ENCODE measurements around the gene RNF217. TPM values are rescaled to one million over a fixed set of nuclear protein-coding genes. Genes with fewer than 3 reads are reported as not detected.

Gene RNF217
- total RNA-seq, 1 donor from 2014 or later = 14.2 TPM

DNA sequence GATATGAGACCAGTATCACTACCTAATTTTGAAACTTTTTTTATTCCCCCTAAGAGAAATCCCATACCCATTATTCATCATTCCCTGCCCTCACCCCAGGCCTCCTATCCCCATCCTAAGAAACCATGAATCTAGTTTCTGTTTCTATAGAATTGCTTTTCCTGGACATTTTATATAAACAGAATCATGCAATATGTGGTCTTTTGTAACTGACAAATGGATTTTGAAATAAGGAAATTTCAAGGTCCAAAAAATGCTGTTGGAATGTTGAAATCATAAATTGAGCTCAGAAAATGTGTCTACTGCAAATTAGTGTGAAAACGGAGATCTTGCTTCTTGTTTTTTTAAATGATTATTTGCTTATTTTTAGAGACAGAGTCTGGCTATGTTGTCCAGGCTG, 25.1 kb downstream of the RNF217 start:
- FAIRE-seq = no peak
- TF ChIP-seq, protein P1, sequence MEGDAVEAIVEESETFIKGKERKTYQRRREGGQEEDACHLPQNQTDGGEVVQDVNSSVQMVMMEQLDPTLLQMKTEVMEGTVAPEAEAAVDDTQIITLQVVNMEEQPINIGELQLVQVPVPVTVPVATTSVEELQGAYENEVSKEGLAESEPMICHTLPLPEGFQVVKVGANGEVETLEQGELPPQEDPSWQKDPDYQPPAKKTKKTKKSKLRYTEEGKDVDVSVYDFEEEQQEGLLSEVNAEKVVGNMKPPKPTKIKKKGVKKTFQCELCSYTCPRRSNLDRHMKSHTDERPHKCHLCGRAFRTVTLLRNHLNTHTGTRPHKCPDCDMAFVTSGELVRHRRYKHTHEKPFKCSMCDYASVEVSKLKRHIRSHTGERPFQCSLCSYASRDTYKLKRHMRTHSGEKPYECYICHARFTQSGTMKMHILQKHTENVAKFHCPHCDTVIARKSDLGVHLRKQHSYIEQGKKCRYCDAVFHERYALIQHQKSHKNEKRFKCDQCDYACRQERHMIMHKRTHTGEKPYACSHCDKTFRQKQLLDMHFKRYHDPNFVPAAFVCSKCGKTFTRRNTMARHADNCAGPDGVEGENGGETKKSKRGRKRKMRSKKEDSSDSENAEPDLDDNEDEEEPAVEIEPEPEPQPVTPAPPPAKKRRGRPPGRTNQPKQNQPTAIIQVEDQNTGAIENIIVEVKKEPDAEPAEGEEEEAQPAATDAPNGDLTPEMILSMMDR (IDR thresholded peaks at IDR 0.05; ENCODE audit: insufficient read depth, low read length, severe bottlenecking) = no peak
- H3K36me3 ChIP-seq (ENCODE audit: control insufficient read depth, insufficient read depth, low read length) = no peaks in the 10 kb centered on the region
- no peak for DNase-seq (ENCODE audit: low read depth)
- H3K4me3 ChIP-seq (ENCODE audit: low read depth, low read length) = no peak overlapping the region
- no peaks in the 10 kb centered on the region for H3K27me3 ChIP-seq (ENCODE audit: control insufficient read depth, insufficient read depth, low read length)

GRCh38 chr6:124987999-124988591, 25.9 kb downstream of the RNF217 start:
- FAIRE-seq (no peak), DNase-seq (ENCODE audit: low read depth) (no peak)
- no peak overlapping the region for H3K4me3 ChIP-seq (ENCODE audit: low read depth, low read length)
- H3K27me3 ChIP-seq (ENCODE audit: control insufficient read depth, insufficient read depth, low read length) = no peaks in the 10 kb centered on the region
- H3K36me3 ChIP-seq (ENCODE audit: control insufficient read depth, insufficient read depth, low read length) = no peaks in the 10 kb centered on the region
- TF ChIP-seq, protein P1 (IDR thresholded peaks at IDR 0.05; ENCODE audit: insufficient read depth, low read length, severe bottlenecking) = no peak

GRCh38 chr6:124989136-124989983, 27.1 kb downstream of the RNF217 start:
- TF ChIP-seq, protein P1 (IDR thresholded peaks at IDR 0.05; ENCODE audit: insufficient read depth, low read length, severe bottlenecking) = no peak
- H3K27me3 ChIP-seq (ENCODE audit: control insufficient read depth, insufficient read depth, low read length) = no peaks in the 10 kb centered on the region
- FAIRE-seq (no peak), DNase-seq (ENCODE audit: low read depth) (no peak)
- H3K36me3 ChIP-seq (ENCODE audit: control insufficient read depth, insufficient read depth, low read length) = no peaks in the 10 kb centered on the region
- H3K4me3 ChIP-seq (ENCODE audit: low read depth, low read length) = no peak overlapping the region

DNA sequence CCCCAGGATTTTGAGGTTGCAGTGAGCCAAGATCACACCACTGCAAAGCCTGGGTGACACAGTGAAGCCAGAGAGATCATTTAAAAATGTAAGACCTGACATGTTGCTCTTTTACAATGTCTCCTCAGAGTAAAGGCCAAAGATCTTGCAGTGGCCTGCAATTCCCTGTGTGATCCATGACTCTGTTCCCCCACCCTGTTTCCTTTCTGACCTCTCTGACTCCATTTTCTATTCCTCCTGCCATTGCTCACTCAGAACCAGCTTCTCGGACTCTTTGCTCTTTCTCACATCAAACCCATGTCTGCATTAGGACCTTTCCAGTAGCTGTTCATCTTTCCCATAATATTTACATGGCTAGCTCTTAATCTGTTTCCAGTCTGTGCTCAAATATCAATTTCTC, 28.8 kb downstream of the RNF217 start:
- no peaks in the 10 kb centered on the region for H3K36me3 ChIP-seq (ENCODE audit: control insufficient read depth, insufficient read depth, low read length)
- TF ChIP-seq, protein P1 (IDR thresholded peaks at IDR 0.05; ENCODE audit: insufficient read depth, low read length, severe bottlenecking) = no peak
- no peaks in the 10 kb centered on the region for H3K27me3 ChIP-seq (ENCODE audit: control insufficient read depth, insufficient read depth, low read length)
- DNase-seq (ENCODE audit: low read depth) (no peak), FAIRE-seq (no peak)
- H3K4me3 ChIP-seq (ENCODE audit: low read depth, low read length) = no peak overlapping the region

GRCh38 chr6:124991764-124992295, 29.6 kb downstream of the RNF217 start:
- H3K4me3 ChIP-seq (ENCODE audit: low read depth, low read length) = no peak overlapping the region
- TF ChIP-seq, protein P1 (IDR thresholded peaks at IDR 0.05; ENCODE audit: insufficient read depth, low read length, severe bottlenecking) = no peak
- DNase-seq (ENCODE audit: low read depth) (no peak), FAIRE-seq (no peak)
- H3K27me3 ChIP-seq (ENCODE audit: control insufficient read depth, insufficient read depth, low read length) = no peaks in the 10 kb centered on the region
- H3K36me3 ChIP-seq (ENCODE audit: control insufficient read depth, insufficient read depth, low read length) = no peaks in the 10 kb centered on the region
